Measurements from ENCODE around the gene CDPF1. TPM values are rescaled to one million over a fixed set of nuclear protein-coding genes. Genes with fewer than 3 reads are reported as not detected.
"Not testable (repeated sequence)": the region's sequence is repeated elsewhere in the genome, so short reads cannot be mapped to it uniquely, and the experiment has no call there.

CDPF1 gene
- total and polyA plus RNA-seq, 4 experiments from 2014 or later: 10.3 to 31.5 (median 14.2) TPM

GRCh38 chr22:46212195-46212594 lies 37.9 kb downstream of the CDPF1 start:
- no peaks in the 10 kb centered on the region for H3K27me3 Mint-ChIP-seq
- H3K9me3 Mint-ChIP-seq: peaks cover 0 to 22% (median 13%) of the 10 kb centered on the region in 8 donors
- Histone ChIP-seq H3K4me1 (ENCODE audit: insufficient read depth, low read length) (no peaks in the 10 kb centered on the region), H3K36me3 (ENCODE audit: insufficient read depth, low read length) (peaks cover 9% of the 10 kb centered on the region), H3K27ac (ENCODE audit: low read depth, low read length) (no peak overlapping the region), H3K4me3 (ENCODE audit: low read length in 2 of 2) (no peak overlapping the region), H3K27me3 (ENCODE audit: insufficient read depth, low read length) (no peaks in the 10 kb centered on the region), H3K9me3 (ENCODE audit: control insufficient read depth in 1 of 2, low read length in 2 of 2) (peaks cover 0 to 5% of the 10 kb centered on the region in 2 donors)
- intact Hi-C loops (cut with micrococcal nuclease): no loop called here
- peaks cover 71 to 74% of the 10 kb centered on the region in 2 donors for H3K36me3 Mint-ChIP-seq
- H3K4me3 Mint-ChIP-seq: no peak overlapping the region
- H3K27ac Mint-ChIP-seq: no peak overlapping the region
- ChIA-PET CTCF (ENCODE audit: partially characterized antibody) (no interaction called here), POLR2A (ENCODE audit: partially characterized antibody) (no interaction called here)
- peaks cover 0 to 4% (median 0%) of the 10 kb centered on the region in 4 donors for H3K4me1 Mint-ChIP-seq
- no peak for DNase-seq

- Mint-ChIP-seq H3K9me3 (peaks cover 0 to 27% (median 16%) of the 10 kb centered on the region in 8 donors), H3K4me3 (no peak overlapping the region), H3K27ac (no peak overlapping the region), H3K27me3 (no peaks in the 10 kb centered on the region), H3K36me3 (peaks cover 62 to 74% of the 10 kb centered on the region in 2 donors), H3K4me1 (peaks cover 0 to 4% (median 0%) of the 10 kb centered on the region in 4 donors)
- intact Hi-C loops (cut with micrococcal nuclease): no loop called here
- ChIA-PET POLR2A (ENCODE audit: partially characterized antibody) (no interaction called here), CTCF (ENCODE audit: partially characterized antibody) (no interaction called here)
- DNase-seq: no peak
- H3K4me3 ChIP-seq (ENCODE audit: low read length in 2 of 2): no peak overlapping the region
- H3K27me3 ChIP-seq (ENCODE audit: insufficient read depth, low read length): no peaks in the 10 kb centered on the region
- H3K9me3 ChIP-seq (ENCODE audit: control insufficient read depth in 1 of 2, low read length in 2 of 2): peaks cover 0 to 5% of the 10 kb centered on the region in 2 donors
- H3K36me3 ChIP-seq (ENCODE audit: insufficient read depth, low read length): peaks cover 1% of the 10 kb centered on the region
- H3K27ac ChIP-seq (ENCODE audit: low read depth, low read length): no peak overlapping the region
- H3K4me1 ChIP-seq (ENCODE audit: insufficient read depth, low read length): no peaks in the 10 kb centered on the region
These were observed 40.8 kb downstream of the CDPF1 start for GRCh38 chr22:46209262-46209661.

GRCh38 chr22:46203601-46203980 lies 46.5 kb downstream of the CDPF1 start:
- H3K27ac ChIP-seq (ENCODE audit: low read depth, low read length): no peak overlapping the region
- H3K4me3 ChIP-seq (ENCODE audit: low read length in 2 of 2): no peak overlapping the region
- no peaks in the 10 kb centered on the region for H3K27me3 ChIP-seq (ENCODE audit: insufficient read depth, low read length)
- DNase-seq: no peak
- Mint-ChIP-seq H3K4me3 (no peak overlapping the region), H3K27me3 (no peaks in the 10 kb centered on the region), H3K36me3 (peaks cover 49 to 50% of the 10 kb centered on the region in 2 donors), H3K4me1 (no peaks in the 10 kb centered on the region), H3K27ac (peak overlapping the region in 1 of 7 donors; percentile 55), H3K9me3 (peaks cover 0 to 9% (median 4%) of the 10 kb centered on the region in 8 donors)
- H3K9me3 ChIP-seq (ENCODE audit: control insufficient read depth in 1 of 2, low read length in 2 of 2): peaks cover 0 to 2% of the 10 kb centered on the region in 2 donors
- ChIA-PET CTCF (ENCODE audit: partially characterized antibody) (no interaction called here), POLR2A (ENCODE audit: partially characterized antibody) (no interaction called here)
- no peaks in the 10 kb centered on the region for H3K4me1 ChIP-seq (ENCODE audit: insufficient read depth, low read length)
- H3K36me3 ChIP-seq (ENCODE audit: insufficient read depth, low read length): peaks cover 7% of the 10 kb centered on the region
- intact Hi-C loops (cut with micrococcal nuclease): no loop called here

GRCh38 chr22:46202897-46203600 lies 47.0 kb downstream of the CDPF1 start:
- CTCF ChIA-PET (ENCODE audit: partially characterized antibody): no interaction called here

GRCh38 chr22:46201059-46201757 lies 48.9 kb downstream of the CDPF1 start:
- DNase-seq: no peak
- peaks cover 0 to 4% (median 0%) of the 10 kb centered on the region in 4 donors for H3K4me1 Mint-ChIP-seq
- H3K9me3 Mint-ChIP-seq: peaks cover 0 to 5% (median 2%) of the 10 kb centered on the region in 8 donors
- intact Hi-C loops (cut with micrococcal nuclease): no loop called here
- H3K27me3 ChIP-seq (ENCODE audit: insufficient read depth, low read length): no peaks in the 10 kb centered on the region
- H3K36me3 Mint-ChIP-seq: peaks cover 41 to 44% of the 10 kb centered on the region in 2 donors
- no peaks in the 10 kb centered on the region for H3K27me3 Mint-ChIP-seq
- no peak overlapping the region for H3K27ac ChIP-seq (ENCODE audit: low read depth, low read length)
- peaks cover 7% of the 10 kb centered on the region for H3K36me3 ChIP-seq (ENCODE audit: insufficient read depth, low read length)
- ChIA-PET CTCF (ENCODE audit: partially characterized antibody) (no interaction called here), POLR2A (ENCODE audit: partially characterized antibody) (interaction anchor here (1.1 kb wide), 1 partner anchor 52 kb away, joined by 3 read pairs; no protein-coding TSS in a partner anchor)
- peak overlapping the region in 1 of 7 donors; percentile 63 for H3K27ac Mint-ChIP-seq
- no peak overlapping the region for H3K4me3 Mint-ChIP-seq
- no peaks in the 10 kb centered on the region for H3K4me1 ChIP-seq (ENCODE audit: insufficient read depth, low read length)
- no peak overlapping the region for H3K4me3 ChIP-seq (ENCODE audit: low read length in 2 of 2)
- no peaks in the 10 kb centered on the region for H3K9me3 ChIP-seq (ENCODE audit: control insufficient read depth in 1 of 2, low read length in 2 of 2)

More at GRCh38 chr22:46202897-46203600, 47.0 kb downstream of the CDPF1 start:
- no peaks in the 10 kb centered on the region for H3K27me3 Mint-ChIP-seq
- Histone ChIP-seq H3K27me3 (ENCODE audit: insufficient read depth, low read length) (no peaks in the 10 kb centered on the region), H3K4me3 (ENCODE audit: low read length in 2 of 2) (no peak overlapping the region), H3K9me3 (ENCODE audit: control insufficient read depth in 1 of 2, low read length in 2 of 2) (no peaks in the 10 kb centered on the region), H3K36me3 (ENCODE audit: insufficient read depth, low read length) (peaks cover 7% of the 10 kb centered on the region), H3K27ac (ENCODE audit: low read depth, low read length) (no peak overlapping the region), H3K4me1 (ENCODE audit: insufficient read depth, low read length) (no peaks in the 10 kb centered on the region)
- H3K27ac Mint-ChIP-seq: no peak overlapping the region
- intact Hi-C loops (cut with micrococcal nuclease): no loop called here
- no peak overlapping the region for H3K4me3 Mint-ChIP-seq
- H3K9me3 Mint-ChIP-seq: peaks cover 0 to 5% (median 2%) of the 10 kb centered on the region in 8 donors
- H3K36me3 Mint-ChIP-seq: peaks cover 46 to 47% of the 10 kb centered on the region in 2 donors
- DNase-seq: no peak
- POLR2A ChIA-PET (ENCODE audit: partially characterized antibody): no interaction called here
- no peaks in the 10 kb centered on the region for H3K4me1 Mint-ChIP-seq

GRCh38 chr22:46198806-46199205 lies 51.3 kb downstream of the CDPF1 start:
- H3K9me3 Mint-ChIP-seq; H3K27me3 ChIP-seq (ENCODE audit: insufficient read depth, low read length); H3K27me3 Mint-ChIP-seq; H3K27ac Mint-ChIP-seq; intact Hi-C loops (cut with micrococcal nuclease); H3K4me3 Mint-ChIP-seq; H3K27ac ChIP-seq (ENCODE audit: low read depth, low read length); DNase-seq; H3K4me1 ChIP-seq (ENCODE audit: insufficient read depth, low read length); POLR2A ChIA-PET (ENCODE audit: partially characterized antibody); H3K4me3 ChIP-seq (ENCODE audit: low read length in 2 of 2); H3K36me3 ChIP-seq (ENCODE audit: insufficient read depth, low read length); H3K9me3 ChIP-seq (ENCODE audit: control insufficient read depth in 1 of 2, low read length in 2 of 2); H3K4me1 Mint-ChIP-seq: not testable (repeated sequence)
- peaks cover 21 to 28% of the 10 kb centered on the region in 2 donors for H3K36me3 Mint-ChIP-seq
- CTCF ChIA-PET (ENCODE audit: partially characterized antibody): interaction anchor here (0.7 kb wide), 1 partner anchor 1286 kb away, joined by 4 read pairs; no protein-coding TSS in a partner anchor

- Mint-ChIP-seq H3K9me3 (no peaks in the 10 kb centered on the region), H3K36me3 (peaks cover 15 to 24% of the 10 kb centered on the region in 2 donors), H3K4me1 (peaks cover 0 to 4% (median under 1%) of the 10 kb centered on the region in 4 donors), H3K27ac (no peak overlapping the region), H3K4me3 (no peak overlapping the region), H3K27me3 (no peaks in the 10 kb centered on the region)
- Histone ChIP-seq H3K27me3 (ENCODE audit: insufficient read depth, low read length) (no peaks in the 10 kb centered on the region), H3K36me3 (ENCODE audit: insufficient read depth, low read length) (peaks cover 3% of the 10 kb centered on the region), H3K4me1 (ENCODE audit: insufficient read depth, low read length) (no peaks in the 10 kb centered on the region), H3K9me3 (ENCODE audit: control insufficient read depth in 1 of 2, low read length in 2 of 2) (no peaks in the 10 kb centered on the region), H3K27ac (ENCODE audit: low read depth, low read length) (no peak overlapping the region), H3K4me3 (ENCODE audit: low read length in 2 of 2) (no peak overlapping the region)
- ChIA-PET CTCF (ENCODE audit: partially characterized antibody) (interaction anchor here (0.7 kb wide), 1 partner anchor 1285 kb away, joined by 4 read pairs; no protein-coding TSS in a partner anchor), POLR2A (ENCODE audit: partially characterized antibody) (no interaction called here)
- DNase-seq: no peak
- intact Hi-C loops (cut with micrococcal nuclease): no loop called here
These were observed 51.8 kb downstream of the CDPF1 start for GRCh38 chr22:46198274-46198673.

All from CD4-positive, alpha-beta memory T cell (primary cell).